ENCODE measurements around the gene PPFIBP1.

PPFIBP1 gene

DNA sequence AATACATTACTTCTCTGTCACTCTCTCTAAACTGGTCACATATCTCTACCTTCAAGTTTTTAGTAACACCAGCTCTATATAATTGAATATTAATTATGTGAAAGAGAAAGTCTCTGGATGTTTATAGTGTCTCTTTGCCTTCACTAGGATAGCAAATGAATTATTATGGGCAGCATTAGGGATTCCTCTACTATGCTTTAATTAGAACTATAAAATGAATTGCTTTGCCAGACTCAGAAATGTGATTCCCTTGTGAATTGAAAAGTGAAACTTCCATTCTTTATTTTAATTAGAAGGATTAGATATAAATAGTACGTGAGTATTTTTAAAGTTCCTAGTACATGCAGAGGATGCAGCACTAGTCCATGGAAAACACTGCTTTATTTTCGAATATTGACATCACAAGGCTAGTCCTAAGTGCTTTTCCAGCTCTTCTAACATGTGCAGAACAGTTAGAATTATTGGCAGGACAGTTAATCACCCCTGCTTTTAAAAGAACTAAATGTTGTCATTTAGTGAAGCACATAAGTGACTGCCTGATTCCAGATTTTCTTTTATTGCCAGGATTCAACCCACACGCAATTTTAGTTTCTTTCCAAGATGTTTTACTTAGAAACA is 149.2 kb downstream of the PPFIBP1 start:
- Histone ChIP-seq H3K36me3 (ENCODE audit: control insufficient read depth, insufficient read depth, low read length, severe bottlenecking) (peaks cover 22% of the 10 kb centered on the region), H3K9ac (ENCODE audit: low read length) (peak overlapping the region; percentile 58), H3K9me3 (ENCODE audit: control insufficient read depth, low read length) (no peaks in the 10 kb centered on the region), H3K27me3 (replicated peaks; ENCODE audit: control insufficient read depth, insufficient read depth, low read length) (no peaks in the 10 kb centered on the region), H3K4me3 (ENCODE audit: low read length) (peak overlapping the region; percentile 47), H3K4me1 (ENCODE audit: control insufficient read depth, insufficient read depth, low read length) (peaks cover 24% of the 10 kb centered on the region)
- DNase-seq (ENCODE audit: low read depth): peak; percentile 2

DNA sequence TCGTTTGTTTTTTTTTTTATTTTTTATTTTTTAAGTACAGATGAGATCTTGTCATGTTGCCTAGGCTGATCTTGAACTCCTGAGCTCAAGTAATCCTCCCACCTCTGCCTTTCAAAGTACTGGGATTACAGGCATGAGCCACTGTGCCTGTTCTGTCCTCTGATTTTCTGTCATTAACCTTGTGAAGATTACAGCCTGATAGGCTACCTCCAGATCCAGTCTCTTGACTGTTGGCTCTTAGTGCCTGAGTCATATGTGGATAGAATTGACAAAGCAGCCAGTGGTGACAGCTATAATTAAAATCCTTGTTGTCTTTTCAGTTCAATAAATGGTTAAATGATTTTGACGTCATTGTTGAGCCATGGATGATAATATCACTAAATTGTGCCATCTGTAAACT is 151.0 kb downstream of the PPFIBP1 start:
- H3K4me3 ChIP-seq (ENCODE audit: low read length): no peak overlapping the region
- peaks cover 17% of the 10 kb centered on the region for H3K4me1 ChIP-seq (ENCODE audit: control insufficient read depth, insufficient read depth, low read length)
- H3K9ac ChIP-seq (ENCODE audit: low read length): no peak overlapping the region
- no peaks in the 10 kb centered on the region for H3K9me3 ChIP-seq (ENCODE audit: control insufficient read depth, low read length)
- H3K36me3 ChIP-seq (ENCODE audit: control insufficient read depth, insufficient read depth, low read length, severe bottlenecking): peaks cover 30% of the 10 kb centered on the region
- no peak for DNase-seq (ENCODE audit: low read depth)
- H3K27me3 ChIP-seq (replicated peaks; ENCODE audit: control insufficient read depth, insufficient read depth, low read length): no peaks in the 10 kb centered on the region

GRCh38 chr12:27680619-27681018 is 156.6 kb downstream of the PPFIBP1 start:
- Histone ChIP-seq H3K9me3 (ENCODE audit: control insufficient read depth, low read length) (no peaks in the 10 kb centered on the region), H3K9ac (ENCODE audit: low read length) (no peak overlapping the region), H3K27me3 (replicated peaks; ENCODE audit: control insufficient read depth, insufficient read depth, low read length) (no peaks in the 10 kb centered on the region), H3K36me3 (ENCODE audit: control insufficient read depth, insufficient read depth, low read length, severe bottlenecking) (peaks cover 74% of the 10 kb centered on the region), H3K4me3 (ENCODE audit: low read length) (no peak overlapping the region), H3K4me1 (ENCODE audit: control insufficient read depth, insufficient read depth, low read length) (no peaks in the 10 kb centered on the region)
- no peak for DNase-seq (ENCODE audit: low read depth)

DNA sequence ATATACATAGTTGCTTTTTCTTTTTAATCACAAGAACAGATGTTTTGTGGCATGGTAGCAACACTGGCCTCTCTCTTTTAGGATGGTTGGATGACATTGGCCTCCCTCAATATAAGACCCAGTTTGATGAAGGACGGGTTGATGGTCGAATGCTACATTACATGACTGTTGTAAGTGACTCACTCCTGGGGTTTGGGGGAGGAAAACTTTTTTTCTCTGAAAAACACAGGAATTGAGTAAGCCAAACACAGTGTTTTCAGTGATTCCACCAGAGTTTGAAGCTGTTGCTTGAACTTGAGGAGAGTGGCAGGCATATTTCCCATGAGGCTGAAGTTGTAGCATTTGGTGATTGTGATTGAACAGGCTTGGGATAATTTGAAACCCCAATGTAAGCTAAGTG is 158.5 kb downstream of the PPFIBP1 start:
- H3K4me1 ChIP-seq (ENCODE audit: control insufficient read depth, insufficient read depth, low read length): no peaks in the 10 kb centered on the region
- no peaks in the 10 kb centered on the region for H3K9me3 ChIP-seq (ENCODE audit: control insufficient read depth, low read length)
- peaks cover 75% of the 10 kb centered on the region for H3K36me3 ChIP-seq (ENCODE audit: control insufficient read depth, insufficient read depth, low read length, severe bottlenecking)
- no peak overlapping the region for H3K4me3 ChIP-seq (ENCODE audit: low read length)
- peak; percentile 15 for DNase-seq (ENCODE audit: low read depth)
- no peak overlapping the region for H3K9ac ChIP-seq (ENCODE audit: low read length)
- H3K27me3 ChIP-seq (replicated peaks; ENCODE audit: control insufficient read depth, insufficient read depth, low read length): no peaks in the 10 kb centered on the region

GRCh38 chr12:27685274-27685673 is 161.3 kb downstream of the PPFIBP1 start:
- no peaks in the 10 kb centered on the region for H3K27me3 ChIP-seq (replicated peaks; ENCODE audit: control insufficient read depth, insufficient read depth, low read length)

DNA sequence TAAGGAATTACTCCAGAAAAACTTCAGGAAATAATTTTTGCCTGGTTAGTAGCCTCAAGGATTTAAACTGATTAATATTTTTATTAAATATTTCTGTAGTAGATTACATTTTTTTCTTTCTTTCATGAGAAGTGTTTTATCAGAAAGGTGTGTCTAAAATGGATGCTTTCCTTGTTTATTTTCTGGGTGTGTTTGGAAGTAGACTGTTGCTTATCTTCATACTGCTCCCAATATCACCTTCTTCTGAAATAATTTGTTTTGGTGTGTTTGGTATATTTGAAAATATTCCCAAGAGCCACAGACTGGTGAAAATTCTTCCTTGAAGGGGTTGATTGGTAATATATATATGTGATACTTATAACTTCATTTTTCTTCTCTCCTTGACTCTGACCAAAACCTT is 162.1 kb downstream of the PPFIBP1 start:
- peaks cover 82% of the 10 kb centered on the region for H3K36me3 ChIP-seq (ENCODE audit: control insufficient read depth, insufficient read depth, low read length, severe bottlenecking)
- no peak overlapping the region for H3K9ac ChIP-seq (ENCODE audit: low read length)

More at GRCh38 chr12:27685274-27685673, 161.3 kb downstream of the PPFIBP1 start:
- Histone ChIP-seq H3K36me3 (ENCODE audit: control insufficient read depth, insufficient read depth, low read length, severe bottlenecking) (peaks cover 83% of the 10 kb centered on the region), H3K9ac (ENCODE audit: low read length) (no peak overlapping the region), H3K4me3 (ENCODE audit: low read length) (no peak overlapping the region), H3K9me3 (ENCODE audit: control insufficient read depth, low read length) (no peaks in the 10 kb centered on the region), H3K4me1 (ENCODE audit: control insufficient read depth, insufficient read depth, low read length) (no peaks in the 10 kb centered on the region)
- no peak for DNase-seq (ENCODE audit: low read depth)

DNA sequence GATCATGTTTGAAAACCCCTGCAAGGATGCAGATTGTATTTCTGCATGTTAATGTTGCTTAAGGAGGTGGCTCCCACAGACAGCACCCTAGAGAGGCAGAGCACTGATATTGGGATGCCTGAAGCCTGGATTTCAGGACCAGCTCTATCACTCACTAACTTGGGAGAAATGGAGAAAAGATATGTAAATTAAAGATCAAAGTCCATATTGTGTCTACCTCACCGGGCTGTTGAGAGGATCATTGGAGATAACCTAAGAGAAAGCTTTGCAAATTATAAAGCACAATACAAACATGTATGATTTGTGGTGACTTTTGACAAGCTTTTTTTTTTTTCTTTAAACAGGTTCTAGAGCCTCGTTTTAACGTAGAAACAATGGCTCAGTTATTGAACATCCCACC is 164.7 kb downstream of the PPFIBP1 start:
- Histone ChIP-seq H3K9ac (ENCODE audit: low read length) (no peak overlapping the region), H3K4me1 (ENCODE audit: control insufficient read depth, insufficient read depth, low read length) (no peaks in the 10 kb centered on the region), H3K27me3 (replicated peaks; ENCODE audit: control insufficient read depth, insufficient read depth, low read length) (no peaks in the 10 kb centered on the region), H3K4me3 (ENCODE audit: low read length) (no peak overlapping the region), H3K9me3 (ENCODE audit: control insufficient read depth, low read length) (no peaks in the 10 kb centered on the region), H3K36me3 (ENCODE audit: control insufficient read depth, insufficient read depth, low read length, severe bottlenecking) (peaks cover 86% of the 10 kb centered on the region)
- no peak for DNase-seq (ENCODE audit: low read depth)

More for the DNA sequence above, 162.1 kb downstream of the PPFIBP1 start:
- no peak overlapping the region for H3K4me3 ChIP-seq (ENCODE audit: low read length)
- no peaks in the 10 kb centered on the region for H3K4me1 ChIP-seq (ENCODE audit: control insufficient read depth, insufficient read depth, low read length)
- no peaks in the 10 kb centered on the region for H3K27me3 ChIP-seq (replicated peaks; ENCODE audit: control insufficient read depth, insufficient read depth, low read length)
- H3K9me3 ChIP-seq (ENCODE audit: control insufficient read depth, low read length): no peaks in the 10 kb centered on the region
- no peak for DNase-seq (ENCODE audit: low read depth)

- H3K27me3 ChIP-seq (replicated peaks; ENCODE audit: control insufficient read depth, insufficient read depth, low read length): no peaks in the 10 kb centered on the region
- no peaks in the 10 kb centered on the region for H3K4me1 ChIP-seq (ENCODE audit: control insufficient read depth, insufficient read depth, low read length)
- peaks cover 83% of the 10 kb centered on the region for H3K36me3 ChIP-seq (ENCODE audit: control insufficient read depth, insufficient read depth, low read length, severe bottlenecking)
- no peak overlapping the region for H3K4me3 ChIP-seq (ENCODE audit: low read length)
- DNase-seq (ENCODE audit: low read depth): no peak
- no peak overlapping the region for H3K9ac ChIP-seq (ENCODE audit: low read length)
- H3K9me3 ChIP-seq (ENCODE audit: control insufficient read depth, low read length): no peaks in the 10 kb centered on the region
Observed at GRCh38 chr12:27689558-27690180, 165.7 kb downstream of the PPFIBP1 start.

- no peaks in the 10 kb centered on the region for H3K27me3 ChIP-seq (replicated peaks; ENCODE audit: control insufficient read depth, insufficient read depth, low read length)
- peaks cover 68% of the 10 kb centered on the region for H3K36me3 ChIP-seq (ENCODE audit: control insufficient read depth, insufficient read depth, low read length, severe bottlenecking)
- H3K4me1 ChIP-seq (ENCODE audit: control insufficient read depth, insufficient read depth, low read length): peaks cover 4% of the 10 kb centered on the region
- no peak for DNase-seq (ENCODE audit: low read depth)
- no peak overlapping the region for H3K9ac ChIP-seq (ENCODE audit: low read length)
- no peaks in the 10 kb centered on the region for H3K9me3 ChIP-seq (ENCODE audit: control insufficient read depth, low read length)
- no peak overlapping the region for H3K4me3 ChIP-seq (ENCODE audit: low read length)
Observed at GRCh38 chr12:27693403-27693802, 169.4 kb downstream of the PPFIBP1 start.

GRCh38 chr12:27695556-27696292 is 171.7 kb downstream of the PPFIBP1 start:
- Histone ChIP-seq H3K4me3 (ENCODE audit: low read length) (no peak overlapping the region), H3K9ac (ENCODE audit: low read length) (no peak overlapping the region), H3K9me3 (ENCODE audit: control insufficient read depth, low read length) (no peaks in the 10 kb centered on the region), H3K36me3 (ENCODE audit: control insufficient read depth, insufficient read depth, low read length, severe bottlenecking) (peaks cover 44% of the 10 kb centered on the region), H3K27me3 (replicated peaks; ENCODE audit: control insufficient read depth, insufficient read depth, low read length) (no peaks in the 10 kb centered on the region), H3K4me1 (ENCODE audit: control insufficient read depth, insufficient read depth, low read length) (peaks cover 4% of the 10 kb centered on the region)
- no peak for DNase-seq (ENCODE audit: low read depth)

DNA sequence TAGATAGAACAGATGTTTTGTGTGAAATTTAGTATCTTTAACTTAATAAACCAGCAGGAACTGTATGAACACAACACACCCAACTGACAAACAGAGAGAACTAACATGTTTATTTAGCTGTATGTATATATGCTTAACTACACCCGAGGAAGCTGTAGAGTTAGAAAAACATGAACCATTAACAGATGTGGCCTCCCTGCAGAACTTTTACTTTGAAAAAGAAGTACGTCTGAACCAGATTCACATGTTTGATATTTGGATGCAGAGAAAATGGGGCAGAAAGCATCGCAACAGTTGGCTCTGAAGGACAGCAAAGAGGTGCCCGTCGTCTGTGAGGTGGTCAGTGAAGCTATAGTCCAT is 172.3 kb downstream of the PPFIBP1 start, which contains the start of gene REP15:
REP15 (plus strand) TSS at position 155 of the 360 bp plus-strand sequence; CDS start at position 271, 116 bp downstream.
- DNase-seq (ENCODE audit: low read depth): no peak
- Histone ChIP-seq H3K9me3 (ENCODE audit: control insufficient read depth, low read length) (no peaks in the 10 kb centered on the region), H3K36me3 (ENCODE audit: control insufficient read depth, insufficient read depth, low read length, severe bottlenecking) (peaks cover 40% of the 10 kb centered on the region), H3K4me1 (ENCODE audit: control insufficient read depth, insufficient read depth, low read length) (peaks cover 4% of the 10 kb centered on the region), H3K9ac (ENCODE audit: low read length) (no peak within 1 kb of the TSS), H3K4me3 (ENCODE audit: low read length) (no peak within 1 kb of the TSS), H3K27me3 (replicated peaks; ENCODE audit: control insufficient read depth, insufficient read depth, low read length) (no peaks in the 10 kb centered on the region)
